Right lobe of liver (tissue), 4 donors: ENCODE results near the gene HDAC4.

Experiments
- POLR2A ChIP-seq: fragments of 450-650 bp; IDR thresholded peaks from one replicate; pipeline ENCODE4 v1.6.1; 2017; ENCODE audit warnings: antibody characterized with exemption, mild to moderate bottlenecking
- TF ChIP-seq, protein P1 (sequence below), 4 donors: fragments of 200-600 bp in 3 of 4; fragments of 450-650 bp in 1 of 4; IDR thresholded peaks; one replicate each; pipeline versions ENCODE4 v1.5.1 to v1.8.0; 2016 to 2022; ENCODE audit warnings: antibody characterized with exemption in 4 of 4, mild to moderate bottlenecking in 2 of 4
- donor health status: DM: no; HTN: no; CAD: no.
- donor health status: DM: no; HTN: no; CAD: no.
- donor health status: DM: no; HTN: yes; CAD: no.

DNA sequence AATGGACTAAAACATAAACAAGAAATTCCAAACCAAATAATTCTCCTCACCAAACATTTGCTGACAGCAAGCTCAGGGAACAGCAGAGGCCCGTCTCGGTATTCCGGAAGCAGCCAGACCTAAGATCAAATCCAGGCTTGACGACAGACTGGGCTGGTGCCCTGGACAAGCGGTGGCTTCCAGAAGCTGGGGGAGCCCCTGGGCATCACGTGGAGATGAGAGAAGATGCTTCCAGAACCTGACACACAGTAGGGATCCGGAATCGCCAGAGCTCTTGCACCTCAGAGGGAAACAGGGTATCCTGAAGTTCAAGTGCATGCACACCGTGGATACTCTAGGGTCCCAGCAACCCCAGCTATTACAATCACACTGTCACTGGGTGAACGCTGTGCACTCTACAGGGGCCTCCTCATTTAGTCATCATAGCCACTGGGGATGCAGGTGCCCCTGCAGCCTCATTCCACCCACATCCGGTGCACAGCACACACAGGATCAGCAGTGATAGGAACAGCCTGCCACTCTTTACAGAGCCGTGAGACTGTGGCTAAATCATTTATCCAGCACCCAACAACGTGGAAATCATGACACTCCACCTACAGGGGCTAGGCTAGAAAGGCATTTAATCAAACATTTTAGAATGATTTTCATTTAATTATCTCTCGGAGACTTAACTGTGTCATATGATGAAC lies 102.6 kb downstream of the HDAC4 start:
- TF ChIP-seq POLR2A, result no peak
- TF ChIP-seq, protein P1, sequence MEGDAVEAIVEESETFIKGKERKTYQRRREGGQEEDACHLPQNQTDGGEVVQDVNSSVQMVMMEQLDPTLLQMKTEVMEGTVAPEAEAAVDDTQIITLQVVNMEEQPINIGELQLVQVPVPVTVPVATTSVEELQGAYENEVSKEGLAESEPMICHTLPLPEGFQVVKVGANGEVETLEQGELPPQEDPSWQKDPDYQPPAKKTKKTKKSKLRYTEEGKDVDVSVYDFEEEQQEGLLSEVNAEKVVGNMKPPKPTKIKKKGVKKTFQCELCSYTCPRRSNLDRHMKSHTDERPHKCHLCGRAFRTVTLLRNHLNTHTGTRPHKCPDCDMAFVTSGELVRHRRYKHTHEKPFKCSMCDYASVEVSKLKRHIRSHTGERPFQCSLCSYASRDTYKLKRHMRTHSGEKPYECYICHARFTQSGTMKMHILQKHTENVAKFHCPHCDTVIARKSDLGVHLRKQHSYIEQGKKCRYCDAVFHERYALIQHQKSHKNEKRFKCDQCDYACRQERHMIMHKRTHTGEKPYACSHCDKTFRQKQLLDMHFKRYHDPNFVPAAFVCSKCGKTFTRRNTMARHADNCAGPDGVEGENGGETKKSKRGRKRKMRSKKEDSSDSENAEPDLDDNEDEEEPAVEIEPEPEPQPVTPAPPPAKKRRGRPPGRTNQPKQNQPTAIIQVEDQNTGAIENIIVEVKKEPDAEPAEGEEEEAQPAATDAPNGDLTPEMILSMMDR (IDR thresholded peaks at IDR 0.05), result no peak
